ENCODE results near the gene SPACA6.

Gene SPACA6

DNA sequence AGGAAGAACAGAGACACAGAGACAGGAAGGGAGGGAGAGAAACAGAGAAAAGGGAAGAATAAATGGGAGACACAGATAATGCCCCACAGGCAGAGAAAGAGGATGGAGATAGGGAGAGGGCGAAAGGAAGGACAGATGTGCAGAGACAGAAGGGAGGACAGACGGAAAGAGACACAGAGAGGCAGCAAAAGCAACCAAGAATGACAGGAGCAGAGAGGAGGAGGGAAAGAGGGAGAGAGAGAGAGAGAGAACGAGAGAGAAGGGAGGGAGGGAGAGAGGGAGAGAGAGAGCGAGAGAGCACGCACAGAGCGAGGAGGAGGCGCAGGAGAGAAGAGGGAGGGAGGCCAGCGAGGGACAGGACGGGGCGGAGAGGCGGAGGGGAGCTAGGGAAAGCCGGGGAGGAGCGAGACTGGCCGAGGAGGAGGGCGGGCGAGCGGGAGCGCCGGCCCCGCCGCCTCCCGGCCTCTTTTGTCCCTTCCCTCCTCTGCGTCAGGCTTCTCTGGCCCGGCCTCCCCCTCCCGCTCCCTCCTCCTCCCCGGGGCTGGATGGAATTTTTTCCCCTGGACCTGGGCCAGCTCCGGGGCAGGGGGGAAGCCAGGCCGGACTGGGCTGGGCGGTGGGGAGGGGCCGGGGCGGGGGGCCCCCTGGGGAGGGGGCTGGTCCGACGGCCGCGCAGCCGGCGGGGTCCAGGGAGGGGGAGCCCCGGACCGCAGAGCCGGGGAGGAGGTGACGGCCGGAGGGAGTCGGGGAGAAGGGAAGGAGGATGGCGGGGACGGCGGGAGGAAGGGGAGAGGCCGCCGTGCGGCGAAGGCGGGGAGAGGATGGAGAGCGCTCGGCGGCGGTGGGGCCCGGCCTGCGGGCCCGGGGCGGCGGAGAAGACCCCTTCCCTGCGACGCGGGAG, 4.2 kb upstream of the SPACA6 start:
- no peak overlapping the region for H3K4ac ChIP-seq (ENCODE audit: low read length)
- WGBS, 2 donors (ENCODE audit: extremely low coverage in 2 of 2, insufficient read length in 2 of 2, insufficient replicate concordance in 1 of 2): no CpG with 5 or more reads among the region's 63 CpGs

DNA sequence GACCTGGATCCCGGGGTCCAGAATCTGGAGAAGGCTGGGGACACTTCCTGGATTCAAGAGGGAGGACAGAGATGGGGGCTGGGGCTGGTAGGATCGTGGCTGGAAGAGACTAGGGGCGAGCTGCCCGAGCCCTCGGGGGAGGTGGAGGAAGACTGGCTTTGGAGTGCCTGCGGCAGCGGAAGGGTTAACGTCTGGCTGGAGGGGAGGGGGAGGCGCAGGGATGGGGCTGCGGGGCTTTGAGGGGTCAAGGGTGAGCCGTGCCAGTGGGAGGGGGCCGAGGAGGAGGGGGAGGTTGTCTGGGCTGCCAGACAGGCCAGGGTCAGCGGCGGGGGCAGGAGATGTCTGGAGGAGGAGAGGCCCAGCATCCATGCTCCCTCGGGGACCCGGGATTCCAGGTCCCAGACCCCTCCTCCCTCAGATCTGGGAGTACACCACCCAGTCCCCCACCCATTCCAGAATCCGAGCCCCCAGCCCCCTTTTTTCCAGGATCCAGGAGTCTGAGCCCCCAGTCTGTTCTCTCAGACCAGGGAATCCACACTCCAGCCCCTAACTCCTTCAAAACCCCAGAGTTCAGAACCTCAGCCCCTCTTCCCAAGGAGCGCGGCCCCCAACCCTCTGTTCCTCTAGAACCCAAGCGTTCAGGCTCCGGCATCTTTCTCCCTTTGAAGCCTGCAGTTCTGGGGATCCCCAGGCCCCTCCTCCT, 3.2 kb upstream of the SPACA6 start:
- no peak overlapping the region for H3K14ac ChIP-seq (ENCODE audit: low read length)
- peak; percentile 68 for DNase-seq (ENCODE audit: low spot score)

More for the DNA sequence above, 4.2 kb upstream of the SPACA6 start:
- peak overlapping the region; percentile 52 for H4K8ac ChIP-seq (ENCODE audit: low read depth, low read length)
- H2BK15ac ChIP-seq (ENCODE audit: low read length): peak overlapping the region; percentile 58
- H2AFZ ChIP-seq (ENCODE audit: low read length): peak overlapping the region; percentile 89
- H3K4me3 ChIP-seq (ENCODE audit: low read length in 2 of 2): peak overlapping the region; percentile 50 to 82
- H4K91ac ChIP-seq (ENCODE audit: low read depth, low read length, poor library complexity): peak overlapping the region; percentile 9
- H2AK5ac ChIP-seq (ENCODE audit: low read depth, low read length): peak overlapping the region; percentile 46
- DNase-seq (ENCODE audit: low spot score): peak; percentile 79
- H2BK12ac ChIP-seq (ENCODE audit: low read length): no peak overlapping the region
- H3K9me3 ChIP-seq (replicated peaks in 1 of 2; ENCODE audit: control insufficient read depth in 2 of 2, insufficient read depth in 1 of 2, low read depth in 1 of 2, low read length in 2 of 2): peaks cover 0 to 2% of the 10 kb centered on the region in 2 donors
- H3K9ac ChIP-seq (ENCODE audit: low read depth, low read length, poor library complexity): peak overlapping the region; percentile 38
- H2BK5ac ChIP-seq (ENCODE audit: low read length): peak overlapping the region; percentile 82
- no peak overlapping the region for H2BK120ac ChIP-seq (ENCODE audit: low read depth, low read length)
- peaks cover 0 to 2% of the 10 kb centered on the region in 2 donors for H3K36me3 ChIP-seq (replicated peaks in 1 of 2; ENCODE audit: control insufficient read depth in 2 of 2, insufficient read depth in 2 of 2, low read length in 2 of 2)
- no peak overlapping the region for H3K23ac ChIP-seq (ENCODE audit: low read depth, low read length, poor library complexity)
- H3K14ac ChIP-seq (ENCODE audit: low read length): peak overlapping the region; percentile 14
- H3K4me2 ChIP-seq (ENCODE audit: insufficient read depth, low read length, poor library complexity, severe bottlenecking): peak overlapping the region; percentile 85
- no peaks in the 10 kb centered on the region for H3K27me3 ChIP-seq (ENCODE audit: control insufficient read depth in 3 of 3, insufficient read depth in 3 of 3, low read depth in 1 of 3, low read length in 3 of 3)
- no peaks in the 10 kb centered on the region for H3K79me1 ChIP-seq (ENCODE audit: low read depth, low read length)
- peak overlapping the region; percentile 74 for H3K27ac ChIP-seq (replicated peaks; ENCODE audit: low read length)
- peaks cover 21 to 24% of the 10 kb centered on the region in 2 donors for H3K4me1 ChIP-seq (ENCODE audit: control insufficient read depth in 2 of 2, insufficient read depth in 1 of 2, low read depth in 1 of 2, low read length in 2 of 2)
- H3K18ac ChIP-seq (ENCODE audit: low read length): peak overlapping the region; percentile 93

DNA sequence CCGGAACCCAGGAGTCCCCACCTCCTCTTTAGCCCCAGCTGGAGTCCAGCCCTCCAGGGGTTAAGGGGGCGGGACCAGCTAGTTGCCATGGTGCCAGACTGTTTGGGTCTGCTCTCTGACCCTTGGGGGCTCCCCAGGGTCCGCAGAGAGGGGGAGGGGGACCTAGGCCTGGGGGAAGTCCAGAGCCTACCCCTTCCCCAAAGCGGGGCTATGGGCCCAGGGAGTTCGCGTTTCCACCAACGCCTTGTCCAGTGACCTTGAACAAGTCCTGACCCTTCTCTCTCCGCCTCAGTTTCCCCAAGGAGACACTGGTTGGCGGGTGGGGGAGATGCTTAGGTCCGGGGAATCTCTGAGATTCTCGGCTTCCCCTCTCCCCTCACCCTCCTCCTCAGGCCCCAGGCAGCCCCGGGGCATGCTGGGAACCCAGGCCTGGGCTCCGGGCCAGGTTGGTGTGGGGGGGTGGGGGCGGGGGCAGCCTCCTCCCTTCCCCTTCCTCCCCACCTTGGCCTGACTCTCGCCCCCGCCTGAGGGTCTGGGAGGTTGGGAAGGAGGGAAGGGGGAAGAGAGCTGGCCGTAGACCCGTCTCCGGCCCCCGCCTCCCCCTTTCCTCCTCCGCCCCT, 2.6 kb upstream of the SPACA6 start:
- Histone ChIP-seq H3K79me1 (ENCODE audit: low read depth, low read length) (no peaks in the 10 kb centered on the region), H3K4me2 (ENCODE audit: insufficient read depth, low read length, poor library complexity, severe bottlenecking) (peak overlapping the region; percentile 69), H3K23ac (ENCODE audit: low read depth, low read length, poor library complexity) (no peak overlapping the region), H3K27ac (replicated peaks; ENCODE audit: low read length) (no peak overlapping the region), H2AK5ac (ENCODE audit: low read depth, low read length) (peak overlapping the region; percentile 86), H2BK15ac (ENCODE audit: low read length) (no peak overlapping the region), H2BK5ac (ENCODE audit: low read length) (peak overlapping the region; percentile 88), H2AFZ (ENCODE audit: low read length) (peak overlapping the region; percentile 55), H2BK12ac (ENCODE audit: low read length) (no peak overlapping the region), H3K18ac (ENCODE audit: low read length) (peak overlapping the region; percentile 97), H3K14ac (ENCODE audit: low read length) (no peak overlapping the region), H4K91ac (ENCODE audit: low read depth, low read length, poor library complexity) (no peak overlapping the region), H3K36me3 (replicated peaks in 1 of 2; ENCODE audit: control insufficient read depth in 2 of 2, insufficient read depth in 2 of 2, low read length in 2 of 2) (peaks cover 0 to 19% of the 10 kb centered on the region in 2 donors), H3K9ac (ENCODE audit: low read depth, low read length, poor library complexity) (no peak overlapping the region), H3K9me3 (replicated peaks in 1 of 2; ENCODE audit: control insufficient read depth in 2 of 2, insufficient read depth in 1 of 2, low read depth in 1 of 2, low read length in 2 of 2) (peaks cover 0 to 2% of the 10 kb centered on the region in 2 donors), H3K4me3 (ENCODE audit: low read length in 2 of 2) (peak overlapping the region; percentile 50 to 82), H4K8ac (ENCODE audit: low read depth, low read length) (no peak overlapping the region), H3K27me3 (ENCODE audit: control insufficient read depth in 3 of 3, insufficient read depth in 3 of 3, low read depth in 1 of 3, low read length in 3 of 3) (no peaks in the 10 kb centered on the region), H3K4me1 (ENCODE audit: control insufficient read depth in 2 of 2, insufficient read depth in 1 of 2, low read depth in 1 of 2, low read length in 2 of 2) (peaks cover 21 to 24% of the 10 kb centered on the region in 2 donors), H2BK120ac (ENCODE audit: low read depth, low read length) (peak overlapping the region; percentile 81), H3K4ac (ENCODE audit: low read length) (no peak overlapping the region)
- peak; percentile 85 for DNase-seq (ENCODE audit: low spot score)
- no CpG with 5 or more reads among the region's 21 CpGs for WGBS, 2 donors (ENCODE audit: extremely low coverage in 2 of 2, insufficient read length in 2 of 2, insufficient replicate concordance in 1 of 2)

More for the DNA sequence above, 3.2 kb upstream of the SPACA6 start:
- H2BK15ac ChIP-seq (ENCODE audit: low read length): peak overlapping the region; percentile 58
- peak overlapping the region; percentile 86 for H2AK5ac ChIP-seq (ENCODE audit: low read depth, low read length)
- H3K4me1 ChIP-seq (ENCODE audit: control insufficient read depth in 2 of 2, insufficient read depth in 1 of 2, low read depth in 1 of 2, low read length in 2 of 2): peaks cover 21 to 24% of the 10 kb centered on the region in 2 donors
- peak overlapping the region; percentile 54 for H3K27ac ChIP-seq (replicated peaks; ENCODE audit: low read length)
- peaks cover 0 to 12% of the 10 kb centered on the region in 2 donors for H3K36me3 ChIP-seq (replicated peaks in 1 of 2; ENCODE audit: control insufficient read depth in 2 of 2, insufficient read depth in 2 of 2, low read length in 2 of 2)
- WGBS, 2 donors (ENCODE audit: extremely low coverage in 2 of 2, insufficient read length in 2 of 2, insufficient replicate concordance in 1 of 2): no CpG with 5 or more reads among the region's 21 CpGs
- H3K18ac ChIP-seq (ENCODE audit: low read length): peak overlapping the region; percentile 97
- H3K4me3 ChIP-seq (ENCODE audit: low read length in 2 of 2): peak overlapping the region; percentile 50 to 82
- no peak overlapping the region for H3K23ac ChIP-seq (ENCODE audit: low read depth, low read length, poor library complexity)
- H4K8ac ChIP-seq (ENCODE audit: low read depth, low read length): no peak overlapping the region
- H3K4me2 ChIP-seq (ENCODE audit: insufficient read depth, low read length, poor library complexity, severe bottlenecking): peak overlapping the region; percentile 69
- H4K91ac ChIP-seq (ENCODE audit: low read depth, low read length, poor library complexity): no peak overlapping the region
- no peak overlapping the region for H2BK12ac ChIP-seq (ENCODE audit: low read length)
- H3K4ac ChIP-seq (ENCODE audit: low read length): no peak overlapping the region
- peak overlapping the region; percentile 81 for H2BK120ac ChIP-seq (ENCODE audit: low read depth, low read length)
- H3K9ac ChIP-seq (ENCODE audit: low read depth, low read length, poor library complexity): peak overlapping the region; percentile 44
- peak overlapping the region; percentile 88 for H2BK5ac ChIP-seq (ENCODE audit: low read length)
- peak overlapping the region; percentile 89 for H2AFZ ChIP-seq (ENCODE audit: low read length)
- H3K9me3 ChIP-seq (replicated peaks in 1 of 2; ENCODE audit: control insufficient read depth in 2 of 2, insufficient read depth in 1 of 2, low read depth in 1 of 2, low read length in 2 of 2): peaks cover 0 to 2% of the 10 kb centered on the region in 2 donors
- H3K79me1 ChIP-seq (ENCODE audit: low read depth, low read length): no peaks in the 10 kb centered on the region
- no peaks in the 10 kb centered on the region for H3K27me3 ChIP-seq (ENCODE audit: control insufficient read depth in 3 of 3, insufficient read depth in 3 of 3, low read depth in 1 of 3, low read length in 3 of 3)

Data from neuronal stem cell (in vitro differentiated cells).